ENCODE data around the gene DAAM2.

DNA sequence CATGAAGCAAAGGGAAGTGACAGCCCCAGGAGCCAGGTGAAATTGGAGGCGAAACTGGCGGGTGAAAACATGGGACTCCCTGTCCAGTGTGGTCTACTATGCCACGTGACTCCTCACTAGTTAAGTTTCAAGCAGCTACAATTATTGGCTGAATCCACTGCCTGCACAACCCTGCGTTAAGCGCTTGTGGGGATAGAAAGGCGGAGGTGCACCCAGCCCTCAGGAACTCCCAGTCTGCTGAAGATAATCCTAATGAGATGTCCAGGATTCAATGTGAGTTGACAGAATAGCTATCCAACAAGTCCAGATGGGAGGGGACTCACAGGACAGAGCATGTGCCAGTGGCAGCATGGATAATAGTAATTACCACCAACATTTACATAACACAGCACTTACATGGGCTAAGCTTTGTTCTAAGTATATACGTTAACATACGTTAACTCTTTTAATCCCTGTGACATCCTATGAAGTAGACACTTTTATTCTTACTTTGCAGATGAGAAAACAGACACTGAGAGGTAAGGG, 140.3 kb downstream of the DAAM2 start:
- TF ChIP-seq ETV5 (CRISPR knock-in tag; IDR thresholded peaks at IDR 0.05; ENCODE audit: low read depth) (no peak), EZH2 (IDR thresholded peaks at IDR 0.05; ENCODE audit: borderline replicate concordance, low read depth, low read length) (no peak)
